SU-DHL-6 (cell line): ENCODE results near the gene CD247.

ENCODE experiments used
- H2AFZ ChIP-seq: fragments of 200-600 bp; sonication (generic); 2 replicates; pipeline ENCODE4 v1.6.1; 2014; ENCODE audit warnings: low read depth, mild to moderate bottlenecking, moderate library complexity, mixed read lengths, antibody characterized with exemption, low read length; ENCODE audit not compliant: severe bottlenecking
- H3F3A ChIP-seq: fragments of 200-600 bp; shearing (Covaris generic); 2 replicates; pipeline ENCODE4 v1.6.0; 2016; ENCODE audit warnings: antibody characterized with exemption, mild to moderate bottlenecking; ENCODE audit not compliant: insufficient read depth
- H3K27ac ChIP-seq: fragments of 200-600 bp; sonication (generic); 2 replicates; pipeline ENCODE4 v1.5.1; 2016; ENCODE audit warnings: low read depth, mild to moderate bottlenecking, low read length, moderate library complexity, mixed read lengths
- H3K27me3 ChIP-seq: fragments of 200-600 bp; sonication (generic), shearing (Covaris generic); 2 replicates; pipeline ENCODE4 v1.6.0; 2014; ENCODE audit warnings: mild to moderate bottlenecking, low read length
- H3K36me3 ChIP-seq: fragments of 200-600 bp; sonication (generic); 2 replicates; pipeline ENCODE4 v1.6.1; 2014; ENCODE audit warnings: mild to moderate bottlenecking, low read length, mixed read lengths
- H3K4me2 ChIP-seq: fragments of 300-600, 200-600 bp; shearing (Covaris generic), sonication (generic); 2 replicates; pipeline ENCODE4 v1.6.0; 2014; ENCODE audit warnings: low read length, low read depth, mild to moderate bottlenecking; ENCODE audit not compliant: poor library complexity, severe bottlenecking
- H3K4me3 ChIP-seq: fragments of 200-600 bp; sonication (generic); 2 replicates; pipeline ENCODE4 v1.5.1; 2014; ENCODE audit warnings: antibody characterized with exemption, low read length, mild to moderate bottlenecking, mixed read lengths; ENCODE audit not compliant: insufficient read depth, poor library complexity, severe bottlenecking
- H3K79me2 ChIP-seq: fragments of 200-600 bp; sonication (generic); 2 replicates; pipeline ENCODE4 v1.6.1; 2014; ENCODE audit warnings: mild to moderate bottlenecking, low read length, moderate library complexity; ENCODE audit not compliant: insufficient read depth
- H3K9ac ChIP-seq: fragments of 200-600 bp; sonication (generic); 2 replicates; pipeline ENCODE4 v1.7.0; 2014; ENCODE audit warnings: mild to moderate bottlenecking, low read length
- H3K9me2 ChIP-seq: fragments of 200-600 bp; sonication (generic); replicated peaks from 2 replicates; pipeline ENCODE4 v1.6.1; 2014; ENCODE audit warnings: low read length; ENCODE audit not compliant: insufficient read depth
- H3K9me3 ChIP-seq: fragments of 200-600 bp; sonication (generic); 2 replicates; pipeline ENCODE4 v1.6.1; 2014; ENCODE audit warnings: low read length, mixed read lengths; ENCODE audit not compliant: insufficient read depth
- H4K20me1 ChIP-seq: fragments of 200-600 bp; sonication (generic); 2 replicates; pipeline ENCODE4 v1.6.1; 2014; ENCODE audit warnings: low read depth, mild to moderate bottlenecking, antibody characterized with exemption, low read length, moderate library complexity, mixed read lengths
- EZH2phosphoT487 ChIP-seq: fragments of 200-600 bp; sonication (generic), shearing (Covaris generic); conservative IDR thresholded peaks from 2 replicates; pipeline ENCODE4 v1.6.1; 2018; ENCODE audit warnings: mild to moderate bottlenecking, antibody characterized with exemption, low read length, moderate library complexity, mixed read lengths
- TF ChIP-seq, protein P1 (sequence below): fragments of 200-600 bp; sonication (generic); IDR thresholded peaks from one replicate; pipeline ENCODE4 v1.5.1; 2017; ENCODE audit warnings: antibody characterized with exemption, mild to moderate bottlenecking, low read length, moderate library complexity; ENCODE audit not compliant: insufficient read depth, poor library complexity, severe bottlenecking

The CD247 gene

DNA sequence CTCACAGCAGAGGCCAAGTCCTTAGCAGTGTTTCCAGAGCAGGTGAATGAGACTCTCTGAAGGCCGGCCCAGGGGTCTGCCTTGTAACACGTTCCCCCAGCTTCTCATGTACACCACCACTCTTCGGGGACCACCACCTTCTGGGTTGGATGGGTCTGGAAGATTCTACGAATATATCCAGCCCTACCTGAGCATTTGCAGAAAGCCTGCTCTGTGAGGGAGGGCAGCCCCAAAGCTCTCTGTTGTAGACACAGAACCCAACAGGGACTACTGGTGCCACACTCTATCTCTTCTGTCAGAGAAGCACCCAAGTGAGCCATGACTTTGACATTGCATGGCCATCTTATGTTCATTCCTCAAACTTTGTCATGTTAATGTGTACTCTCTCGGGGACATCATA lies 61.8 kb downstream of the CD247 start:
- H3K27me3 ChIP-seq = no peaks in the 10 kb centered on the region
- H3K27ac ChIP-seq = no peak overlapping the region
- no peak overlapping the region for H3K9ac ChIP-seq
- TF ChIP-seq EZH2phosphoT487 = no peak
- TF ChIP-seq, protein P1, sequence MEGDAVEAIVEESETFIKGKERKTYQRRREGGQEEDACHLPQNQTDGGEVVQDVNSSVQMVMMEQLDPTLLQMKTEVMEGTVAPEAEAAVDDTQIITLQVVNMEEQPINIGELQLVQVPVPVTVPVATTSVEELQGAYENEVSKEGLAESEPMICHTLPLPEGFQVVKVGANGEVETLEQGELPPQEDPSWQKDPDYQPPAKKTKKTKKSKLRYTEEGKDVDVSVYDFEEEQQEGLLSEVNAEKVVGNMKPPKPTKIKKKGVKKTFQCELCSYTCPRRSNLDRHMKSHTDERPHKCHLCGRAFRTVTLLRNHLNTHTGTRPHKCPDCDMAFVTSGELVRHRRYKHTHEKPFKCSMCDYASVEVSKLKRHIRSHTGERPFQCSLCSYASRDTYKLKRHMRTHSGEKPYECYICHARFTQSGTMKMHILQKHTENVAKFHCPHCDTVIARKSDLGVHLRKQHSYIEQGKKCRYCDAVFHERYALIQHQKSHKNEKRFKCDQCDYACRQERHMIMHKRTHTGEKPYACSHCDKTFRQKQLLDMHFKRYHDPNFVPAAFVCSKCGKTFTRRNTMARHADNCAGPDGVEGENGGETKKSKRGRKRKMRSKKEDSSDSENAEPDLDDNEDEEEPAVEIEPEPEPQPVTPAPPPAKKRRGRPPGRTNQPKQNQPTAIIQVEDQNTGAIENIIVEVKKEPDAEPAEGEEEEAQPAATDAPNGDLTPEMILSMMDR = no peak
- H3K9me3 ChIP-seq = no peaks in the 10 kb centered on the region
- no peak overlapping the region for H3K4me2 ChIP-seq
- H3K36me3 ChIP-seq = no peaks in the 10 kb centered on the region
- 0 out of 2 replicates have a peak, but pooled peaks cover 3% of the 10 kb centered on the region for H3F3A ChIP-seq
- no peak overlapping the region for H2AFZ ChIP-seq
- H3K79me2 ChIP-seq = no peaks in the 10 kb centered on the region
- no peaks in the 10 kb centered on the region for H4K20me1 ChIP-seq
- no peak overlapping the region for H3K4me3 ChIP-seq
- H3K9me2 ChIP-seq = no peaks in the 10 kb centered on the region

DNA sequence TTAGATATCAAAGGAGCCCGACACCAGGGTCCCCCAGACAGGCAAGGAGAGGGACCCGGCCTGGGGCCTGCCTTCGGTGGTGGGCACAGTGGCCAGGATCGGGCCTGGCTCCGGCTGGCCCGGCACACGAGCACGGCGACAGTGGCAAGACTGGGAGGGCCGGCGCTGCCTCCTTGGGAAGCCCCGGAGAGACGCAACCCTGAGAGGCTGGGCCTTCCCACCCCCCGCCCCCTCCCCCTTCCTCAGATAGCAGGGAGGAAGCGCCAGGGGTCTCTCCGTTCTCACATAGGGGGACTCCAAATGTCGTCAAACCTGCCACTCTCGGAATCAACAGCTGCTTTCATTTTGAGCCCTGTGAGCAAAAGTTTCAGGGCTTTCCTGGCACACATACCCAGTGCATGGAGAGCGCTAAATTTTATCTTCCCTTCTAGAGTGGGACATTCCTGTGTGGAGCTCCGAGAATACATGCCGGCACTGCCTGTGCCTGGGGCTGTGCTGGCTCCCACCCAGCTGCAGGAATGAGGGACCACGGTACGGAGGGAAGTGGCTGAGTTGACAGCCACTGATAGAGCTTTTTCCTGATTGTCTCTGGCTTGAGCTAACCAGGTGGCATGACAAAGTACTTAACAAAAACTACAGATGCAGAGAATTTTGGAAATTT lies 62.4 kb downstream of the CD247 start:
- Histone ChIP-seq H3K36me3 (no peaks in the 10 kb centered on the region), H3F3A (0 out of 2 replicates have a peak, but pooled peaks cover 3% of the 10 kb centered on the region), H3K4me3 (peak overlapping the region; percentile 56), H3K79me2 (no peaks in the 10 kb centered on the region), H3K9ac (peak overlapping the region; percentile 47), H3K4me2 (peak overlapping the region; percentile 85), H3K27ac (no peak overlapping the region), H3K9me3 (no peaks in the 10 kb centered on the region), H4K20me1 (no peaks in the 10 kb centered on the region), H2AFZ (peak overlapping the region; percentile 94), H3K9me2 (no peaks in the 10 kb centered on the region), H3K27me3 (no peaks in the 10 kb centered on the region)
- TF ChIP-seq EZH2phosphoT487 = no peak
- TF ChIP-seq, protein P1 = no peak

DNA sequence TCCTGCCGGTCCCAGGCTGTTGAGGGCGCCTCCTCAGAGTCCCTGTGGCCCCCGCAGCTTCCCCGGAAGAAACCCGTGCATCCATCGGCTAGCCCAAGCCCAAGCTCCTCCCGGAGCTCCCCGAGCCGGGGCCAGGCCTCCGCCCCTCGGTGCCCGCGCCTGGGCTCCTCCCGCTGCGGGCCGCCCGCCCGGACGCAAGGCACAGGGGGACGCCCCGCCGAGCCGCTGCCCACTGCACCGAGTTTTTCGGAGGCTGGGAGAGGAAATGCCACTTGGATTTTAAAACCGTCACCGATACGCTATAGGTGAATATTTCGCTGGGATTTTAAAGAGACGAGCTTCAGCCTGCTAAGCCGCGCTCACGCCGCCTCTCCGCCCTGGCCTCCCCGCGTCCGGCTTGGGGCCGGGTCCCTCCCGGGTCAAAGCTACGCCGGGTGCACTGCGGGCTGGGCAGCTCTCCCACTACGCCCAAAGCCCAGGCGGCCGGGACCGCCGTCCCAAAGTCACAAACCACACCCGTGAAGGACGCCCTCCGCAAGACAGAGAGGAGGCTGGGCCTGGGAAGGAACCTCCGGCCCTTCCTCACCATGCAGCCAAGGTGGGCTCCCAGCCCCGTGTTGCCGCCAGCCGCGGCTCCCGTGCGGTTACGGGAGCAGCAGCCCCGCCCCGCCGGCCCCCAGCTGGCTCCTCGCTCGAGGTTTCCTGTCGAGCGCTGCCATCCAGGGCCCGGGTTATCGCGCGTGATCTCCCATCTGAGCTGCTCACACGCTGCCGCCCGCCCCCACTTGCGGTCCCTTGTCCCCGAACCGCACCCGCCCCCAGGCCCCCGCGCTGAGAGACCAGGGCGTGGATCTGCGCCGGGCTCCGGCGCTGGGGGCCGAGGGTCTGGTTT lies 63.2 kb downstream of the CD247 start:
- peak overlapping the region; percentile 47 for H3K9ac ChIP-seq
- no peaks in the 10 kb centered on the region for H3K36me3 ChIP-seq
- H3F3A ChIP-seq = 0 out of 2 replicates have a peak, but pooled peaks cover 3% of the 10 kb centered on the region
- peak overlapping the region; percentile 56 for H3K4me3 ChIP-seq
- H3K27me3 ChIP-seq = no peaks in the 10 kb centered on the region
- TF ChIP-seq EZH2phosphoT487 = no peak
- TF ChIP-seq, protein P1 = no peak
- H3K9me3 ChIP-seq = no peaks in the 10 kb centered on the region
- H3K79me2 ChIP-seq = no peaks in the 10 kb centered on the region
- H2AFZ ChIP-seq = peak overlapping the region; percentile 94
- H3K9me2 ChIP-seq = no peaks in the 10 kb centered on the region
- no peak overlapping the region for H3K27ac ChIP-seq
- H3K4me2 ChIP-seq = peak overlapping the region; percentile 85
- no peaks in the 10 kb centered on the region for H4K20me1 ChIP-seq
